CD4-positive, alpha-beta T cell treated with Interleukin-17A for 1 hour (primary cell): Measurements from ENCODE around the gene ITPK1.

Experiments
- DNase-seq: peaks from one replicate; pipeline ENCODE4 v3.0.0-alpha.2; 2020

ITPK1 gene

GRCh38 chr14:93005135-93005813 is 110.5 kb downstream of the ITPK1 start:
- DNase-seq: no peak

DNA sequence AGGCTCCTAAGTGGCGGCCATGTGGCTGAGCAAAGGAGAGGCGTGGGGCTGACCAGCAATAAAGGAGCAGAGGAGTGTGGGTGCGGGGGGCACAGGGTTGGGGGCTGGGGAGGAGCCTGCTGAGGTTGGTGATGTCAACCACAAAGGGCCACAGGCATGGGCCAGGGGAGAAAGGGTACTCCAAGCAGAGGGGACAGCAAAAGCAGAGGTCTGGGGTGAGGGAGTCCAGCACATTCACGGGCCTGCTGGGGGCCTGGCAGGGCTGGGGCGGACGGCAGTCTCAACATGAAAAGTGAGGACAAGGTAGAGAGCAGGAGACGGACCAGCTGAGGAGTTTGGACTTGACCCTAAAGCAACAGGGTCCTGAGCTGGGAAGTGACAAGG is 111.0 kb downstream of the ITPK1 start:
- DNase-seq: no peak

GRCh38 chr14:93003945-93004698 is 111.6 kb downstream of the ITPK1 start:
- DNase-seq: no peak

GRCh38 chr14:93002851-93003298 is 112.8 kb downstream of the ITPK1 start:
- no peak for DNase-seq

GRCh38 chr14:93002049-93002448 is 113.7 kb downstream of the ITPK1 start:
- DNase-seq: no peak

- no peak for DNase-seq
Observed at GRCh38 chr14:92998946-92999345, 116.8 kb downstream of the ITPK1 start.

DNA sequence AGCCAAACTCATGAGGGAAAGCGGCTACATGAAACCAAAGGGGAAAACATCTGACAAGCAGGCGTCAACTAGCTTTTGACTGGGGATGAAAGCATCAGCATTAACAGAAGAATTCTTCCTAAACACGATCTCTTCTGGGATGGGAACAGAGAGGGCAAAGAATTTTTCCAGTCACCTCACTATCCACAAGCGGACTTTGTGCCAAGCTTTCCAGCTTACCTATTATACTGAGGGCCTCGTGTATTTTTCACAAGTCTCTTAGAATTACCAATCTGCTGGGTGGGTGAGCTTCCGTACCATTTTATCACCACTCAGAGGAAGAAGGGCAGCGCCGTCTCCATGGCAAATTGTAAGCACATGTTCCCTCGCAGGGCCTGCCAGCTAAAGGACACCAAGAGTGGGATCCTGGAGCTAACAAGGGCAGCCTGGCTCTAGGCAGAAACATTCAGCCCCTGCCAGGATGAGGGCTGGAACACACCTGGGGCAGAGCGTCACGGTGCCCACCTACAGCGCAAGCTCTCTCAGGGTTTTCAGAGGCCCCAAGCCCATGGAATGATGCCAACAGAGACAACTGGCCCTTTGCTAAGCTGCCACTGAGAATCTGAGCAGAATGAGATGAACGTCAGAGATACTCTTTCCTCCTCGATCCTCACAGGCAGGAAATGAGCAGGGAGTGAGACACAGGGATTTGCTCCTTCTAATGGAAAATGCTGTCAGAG is 118.2 kb downstream of the ITPK1 start:
- DNase-seq: no peak

GRCh38 chr14:92995620-92996019 is 120.1 kb downstream of the ITPK1 start:
- no peak for DNase-seq

- DNase-seq: no peak
Observed at GRCh38 chr14:92994942-92995341, 120.8 kb downstream of the ITPK1 start.

DNA sequence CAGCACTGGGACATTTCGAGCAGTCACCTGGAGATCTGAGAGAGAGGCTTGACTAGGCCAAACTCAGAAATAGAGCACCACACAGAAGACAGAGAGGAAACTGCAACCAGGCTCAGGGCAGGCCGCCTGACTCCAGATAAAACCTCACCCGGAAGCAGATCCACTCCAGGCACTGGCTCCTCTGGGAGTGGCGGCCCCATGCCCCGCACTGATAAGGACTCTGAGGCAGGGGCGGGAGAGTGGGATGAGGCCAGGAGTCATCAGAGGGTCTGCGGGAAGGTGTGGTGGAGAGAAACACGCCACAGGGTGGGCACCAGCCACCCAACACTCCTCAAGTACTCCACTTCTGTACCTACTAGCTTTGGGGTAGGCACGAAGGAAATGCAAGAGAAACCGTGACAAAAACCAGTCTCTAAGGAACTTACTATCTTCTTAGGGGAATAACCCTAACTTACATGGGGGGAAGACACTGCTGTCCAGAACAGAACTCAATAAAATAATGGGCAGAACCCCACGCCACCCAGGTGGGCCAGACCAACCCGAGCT is 121.5 kb downstream of the ITPK1 start:
- DNase-seq: no peak

- no peak for DNase-seq
Observed at GRCh38 chr14:92993302-92993701, 122.4 kb downstream of the ITPK1 start.

DNA sequence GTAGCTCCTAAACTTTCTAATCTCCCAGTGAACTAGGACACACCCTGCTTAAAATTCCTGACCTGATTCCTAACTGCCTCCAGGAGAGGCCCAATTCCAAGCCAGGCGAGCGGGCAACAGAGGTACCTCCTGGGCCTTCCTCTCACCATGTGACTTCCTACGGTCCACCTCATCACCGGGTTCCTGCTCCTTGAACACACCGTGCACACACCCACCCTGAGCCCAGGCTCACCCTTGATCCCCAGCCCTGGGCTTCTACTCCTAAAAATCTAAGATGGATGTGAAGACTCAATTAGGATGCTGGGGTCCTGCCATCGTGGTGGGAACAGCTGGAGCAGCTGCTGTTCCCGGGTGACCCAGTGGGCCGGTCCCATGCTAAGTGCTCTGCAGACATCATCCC is 124.2 kb downstream of the ITPK1 start:
- DNase-seq: no peak

- no peak for DNase-seq
Observed at GRCh38 chr14:92990456-92991430, 125.0 kb downstream of the ITPK1 start.

GRCh38 chr14:92988786-92989755 is 126.7 kb downstream of the ITPK1 start:
- DNase-seq: no peak

GRCh38 chr14:92987713-92988510 is 127.8 kb downstream of the ITPK1 start:
- no peak for DNase-seq

- no peak for DNase-seq
Observed at GRCh38 chr14:92987148-92987570, 128.6 kb downstream of the ITPK1 start.

- DNase-seq: no peak
Observed at GRCh38 chr14:92986254-92987147, 129.2 kb downstream of the ITPK1 start.

- no peak for DNase-seq
Observed at GRCh38 chr14:92985521-92985920, 130.2 kb downstream of the ITPK1 start.

- no peak for DNase-seq
Observed at GRCh38 chr14:92984896-92985295, 130.8 kb downstream of the ITPK1 start.
